Measurements from ENCODE around the gene RNF167.

The RNF167 gene

GRCh38 chr17:4938688-4939545 lies 1.2 kb upstream of the RNF167 start:
- no peak for DNase-seq (ENCODE audit: low spot score)

GRCh38 chr17:4939546-4939795 lies 597 bp upstream of the RNF167 start:
- DNase-seq (ENCODE audit: low spot score), result no peak

- peak; percentile 93 for DNase-seq (ENCODE audit: low spot score)
Observed at GRCh38 chr17:4940555-4941318, 669 bp downstream of the RNF167 start.

GRCh38 chr17:4941319-4941610 lies 1.2 kb downstream of the RNF167 start:
- no peak for DNase-seq (ENCODE audit: low spot score)

- no peak for DNase-seq (ENCODE audit: low spot score)
Observed at GRCh38 chr17:4942760-4943508, 2.9 kb downstream of the RNF167 start.

GRCh38 chr17:4944163-4944553 lies 4.1 kb downstream of the RNF167 start:
- DNase-seq (ENCODE audit: low spot score), result no peak

GRCh38 chr17:4944554-4945175 lies 4.6 kb downstream of the RNF167 start:
- DNase-seq (ENCODE audit: low spot score), result no peak

GRCh38 chr17:4945176-4945943 lies 5.3 kb downstream of the RNF167 start:
- peak; percentile 91 for DNase-seq (ENCODE audit: low spot score)

GRCh38 chr17:4945944-4946280 lies 5.8 kb downstream of the RNF167 start:
- DNase-seq (ENCODE audit: low spot score), result no peak

- no peak for DNase-seq (ENCODE audit: low spot score)
Observed at GRCh38 chr17:4946312-4946976, 6.4 kb downstream of the RNF167 start.

- DNase-seq (ENCODE audit: low spot score), result no peak
Observed at GRCh38 chr17:4947010-4947410, 6.9 kb downstream of the RNF167 start.

GRCh38 chr17:4947411-4948165 lies 7.5 kb downstream of the RNF167 start:
- peak; percentile 42 for DNase-seq (ENCODE audit: low spot score)

- DNase-seq (ENCODE audit: low spot score), result peak; percentile 89
Observed at GRCh38 chr17:4948166-4948930, 8.3 kb downstream of the RNF167 start, which contains the start of gene PFN1. PFN1 (minus strand) TSS chr17:4948530; CDS start chr17:4948394, 136 bp downstream.

- DNase-seq (ENCODE audit: low spot score), result peak; percentile 89
Observed at GRCh38 chr17:4948931-4949320, 8.9 kb downstream of the RNF167 start.

- peak; percentile 81 for DNase-seq (ENCODE audit: low spot score)
Observed at GRCh38 chr17:4949321-4950074, 9.4 kb downstream of the RNF167 start.

- no peak for DNase-seq (ENCODE audit: low spot score)
Observed at GRCh38 chr17:4950075-4950745, 10.1 kb downstream of the RNF167 start.

- DNase-seq (ENCODE audit: low spot score), result no peak
Observed at GRCh38 chr17:4950746-4951204, 10.7 kb downstream of the RNF167 start, which contains the start of gene ENO3. ENO3 (plus strand) TSS chr17:4951119; CDS start chr17:4951830, 711 bp downstream.

GRCh38 chr17:4951486-4951885 lies 11.4 kb downstream of the RNF167 start:
- DNase-seq (ENCODE audit: low spot score), result no peak
